Sigmoid colon (tissue), 7 donors: ENCODE data around the gene TMUB2. TPM values are rescaled to one million over a fixed set of nuclear protein-coding genes. Genes with fewer than 3 reads are reported as not detected.
A peak's percentile ranks its signal among the peaks of the same experiment; 100 is the strongest.

ENCODE experiments used
- DNase-seq: peaks from one replicate; pipeline ENCODE4 v3.0.0-alpha.2; 2019
- H3K27ac ChIP-seq, 4 donors: fragments of 200-600 bp; sonication (generic); one replicate each; pipeline ENCODE4 v1.5.1; 2016 to 2019; ENCODE audit warnings: mild to moderate bottlenecking in 1 of 4
- H3K27me3 ChIP-seq, 3 donors: fragments of 200-600 bp; sonication (generic); one replicate each; pipeline ENCODE4 v1.5.1; 2019; ENCODE audit warnings: mild to moderate bottlenecking in 1 of 3
- H3K36me3 ChIP-seq, 4 donors: fragments of 200-600 bp; sonication (generic); one replicate each; pipeline ENCODE4 v1.5.1; 2016 to 2019
- H3K4me1 ChIP-seq, 4 donors: fragments of 200-600 bp; sonication (generic); one replicate each; pipeline ENCODE4 v1.5.1; 2017 to 2019
- H3K4me3 ChIP-seq, 4 donors: fragments of 200-600 bp; sonication (generic); one replicate each; pipeline ENCODE4 v1.5.1; 2017 to 2019; ENCODE audit warnings: mild to moderate bottlenecking in 2 of 4, moderate library complexity in 1 of 4
- H3K9me3 ChIP-seq, 4 donors: fragments of 200-600 bp in 3 of 4; sonication (generic) in 3 of 4; one replicate each; pipeline versions ENCODE4 v1.5.1 to v1.6.1; 2013 to 2019
- EP300 ChIP-seq, 4 donors: sonication (generic); formaldehyde crosslinking; IDR thresholded peaks; one replicate each; pipeline ENCODE4 v1.6.1; 2017; ENCODE audit warnings: antibody characterized with exemption in 4 of 4
- POLR2A ChIP-seq, 2 donors: fragments of 450-650 bp; IDR thresholded peaks; one replicate each; pipeline ENCODE4 v1.6.1; 2016; ENCODE audit warnings: antibody characterized with exemption in 2 of 2, mild to moderate bottlenecking in 2 of 2, moderate library complexity in 2 of 2
- POLR2AphosphoS5 ChIP-seq, 4 donors: sonication (generic); formaldehyde crosslinking; IDR thresholded peaks; one replicate each; pipeline ENCODE4 v1.6.1; 2017; ENCODE audit warnings: antibody characterized with exemption in 4 of 4
- WGBS, 2 donors: extraction: QIAGEN DNeasy Blood & Tissue Kit; methylation state at CpG; one replicate each; pipeline ENCODE4 v1.1.7; 2013; 5-methylcytosine and 5-hydroxymethylcytosine counted together
- intact Hi-C: fragments of 100-400 bp; cut with DNase I; formaldehyde crosslinking; loops from one replicate; pipeline ENCODE4 v1.15.1; 2023
- polyA plus RNA-seq, 3 donors: library from polyadenylated mRNA; stranded (reverse); fragments of 200-250 nt; gene quantifications; one replicate each; pipeline ENCODE4 v1.2.3, GENCODE V29; 2013
- total RNA-seq, 4 donors: library from RNA; depleted of rRNA; stranded (reverse); fragments of >200 nt; gene quantifications; one replicate each; pipeline ENCODE4 v1.1.0, GENCODE V29; 2016
- TF ChIP-seq, protein P1 (sequence below), 4 experiments: fragments of 450-650 bp in 3 of 4; fragments of 200-600 bp in 1 of 4; IDR thresholded peaks; one replicate each; pipeline ENCODE4 v1.5.1; 2016 to 2019; ENCODE audit warnings: antibody characterized with exemption in 4 of 4, mild to moderate bottlenecking in 3 of 4, moderate library complexity in 2 of 4
- donor health status: healthy with polysubstance abuse.
- donor health status: Bipolar disorder and iron deficiency.
- donor health status: healthy.

Gene TMUB2
- total and polyA plus RNA-seq, 7 donors: 19.0 to 41.3 (median 28.8) TPM

DNA sequence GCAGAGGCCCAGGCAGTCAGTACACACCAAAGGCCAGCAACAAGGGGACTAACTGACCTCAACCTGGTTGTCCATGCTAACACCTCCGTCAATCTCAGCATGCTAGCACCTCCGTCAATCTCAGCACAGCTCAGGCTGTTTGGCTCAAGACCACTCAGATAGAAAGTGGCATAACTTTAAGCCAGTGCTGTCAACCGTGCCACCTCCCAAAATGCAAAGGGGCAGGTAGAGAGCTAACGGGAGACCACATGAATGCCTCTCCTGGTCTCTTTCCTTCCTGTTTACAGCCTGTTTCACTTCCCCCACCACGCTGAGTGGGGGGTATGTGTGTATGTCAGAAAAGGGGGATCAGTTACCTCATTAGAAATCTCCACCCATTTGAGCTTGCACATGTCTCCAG lies 29.4 kb downstream of the TMUB2 start:
- H3K4me3 ChIP-seq: no peak overlapping the region
- H3K4me1 ChIP-seq: peaks cover 0 to 46% (median 20%) of the 10 kb centered on the region in 4 donors
- no peak for DNase-seq
- H3K36me3 ChIP-seq: peaks cover 25 to 50% (median 36%) of the 10 kb centered on the region in 4 donors
- no peaks in the 10 kb centered on the region for H3K9me3 ChIP-seq
- intact Hi-C loops: loop anchor here (5.0 to 10.0 kb wide), 2 partner anchors 74 to 289 kb away; partner anchors contain the start of genes GPATCH8 and HROB
- no peaks in the 10 kb centered on the region for H3K27me3 ChIP-seq
- WGBS, 2 donors: 45 to 81% methylated on average over 5 of the region's 5 CpGs
- H3K27ac ChIP-seq: no peak overlapping the region
- TF ChIP-seq EP300 (IDR thresholded peaks at IDR 0.05): no peak
- no peak for TF ChIP-seq POLR2A (IDR thresholded peaks at IDR 0.05)
- TF ChIP-seq, protein P1, sequence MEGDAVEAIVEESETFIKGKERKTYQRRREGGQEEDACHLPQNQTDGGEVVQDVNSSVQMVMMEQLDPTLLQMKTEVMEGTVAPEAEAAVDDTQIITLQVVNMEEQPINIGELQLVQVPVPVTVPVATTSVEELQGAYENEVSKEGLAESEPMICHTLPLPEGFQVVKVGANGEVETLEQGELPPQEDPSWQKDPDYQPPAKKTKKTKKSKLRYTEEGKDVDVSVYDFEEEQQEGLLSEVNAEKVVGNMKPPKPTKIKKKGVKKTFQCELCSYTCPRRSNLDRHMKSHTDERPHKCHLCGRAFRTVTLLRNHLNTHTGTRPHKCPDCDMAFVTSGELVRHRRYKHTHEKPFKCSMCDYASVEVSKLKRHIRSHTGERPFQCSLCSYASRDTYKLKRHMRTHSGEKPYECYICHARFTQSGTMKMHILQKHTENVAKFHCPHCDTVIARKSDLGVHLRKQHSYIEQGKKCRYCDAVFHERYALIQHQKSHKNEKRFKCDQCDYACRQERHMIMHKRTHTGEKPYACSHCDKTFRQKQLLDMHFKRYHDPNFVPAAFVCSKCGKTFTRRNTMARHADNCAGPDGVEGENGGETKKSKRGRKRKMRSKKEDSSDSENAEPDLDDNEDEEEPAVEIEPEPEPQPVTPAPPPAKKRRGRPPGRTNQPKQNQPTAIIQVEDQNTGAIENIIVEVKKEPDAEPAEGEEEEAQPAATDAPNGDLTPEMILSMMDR (IDR thresholded peaks at IDR 0.05): no peak
- TF ChIP-seq POLR2AphosphoS5 (IDR thresholded peaks at IDR 0.05): no peak

DNA sequence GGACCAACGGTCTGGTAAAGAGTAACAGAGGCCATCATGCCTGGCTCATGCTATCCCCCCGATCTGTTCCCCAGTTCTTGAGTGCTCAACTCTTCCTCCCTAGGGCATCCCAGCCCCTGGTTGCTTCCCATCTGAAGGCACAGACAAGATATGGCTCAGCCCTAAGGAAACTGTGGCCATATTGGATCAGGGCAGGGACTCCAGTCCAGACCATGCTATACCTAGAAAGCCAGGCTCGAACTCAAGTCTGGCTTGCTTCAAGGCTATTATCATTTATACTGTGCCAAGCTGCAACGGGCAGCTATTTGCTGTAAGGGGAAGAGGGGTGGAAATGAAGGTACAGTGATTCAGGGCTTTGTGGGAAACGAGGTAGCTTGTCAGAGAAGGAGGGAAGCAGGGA lies 29.9 kb downstream of the TMUB2 start:
- no peak for DNase-seq
- H3K9me3 ChIP-seq: no peaks in the 10 kb centered on the region
- TF ChIP-seq EP300 (IDR thresholded peaks at IDR 0.05): no peak
- no peak for TF ChIP-seq POLR2AphosphoS5 (IDR thresholded peaks at IDR 0.05)
- TF ChIP-seq, protein P1 (IDR thresholded peaks at IDR 0.05): no peak
- TF ChIP-seq POLR2A (IDR thresholded peaks at IDR 0.05): no peak
- H3K4me3 ChIP-seq: no peak overlapping the region
- 62 to 72% methylated on average over 5 of the region's 5 CpGs for WGBS, 2 donors
- intact Hi-C loops: loop anchor here (5.0 to 10.0 kb wide), 2 partner anchors 74 to 288 kb away; partner anchors contain the start of genes GPATCH8 and HROB
- no peaks in the 10 kb centered on the region for H3K27me3 ChIP-seq
- H3K27ac ChIP-seq: no peak overlapping the region
- H3K4me1 ChIP-seq: peaks cover 0 to 40% (median 19%) of the 10 kb centered on the region in 4 donors
- peaks cover 25 to 45% (median 33%) of the 10 kb centered on the region in 4 donors for H3K36me3 ChIP-seq

DNA sequence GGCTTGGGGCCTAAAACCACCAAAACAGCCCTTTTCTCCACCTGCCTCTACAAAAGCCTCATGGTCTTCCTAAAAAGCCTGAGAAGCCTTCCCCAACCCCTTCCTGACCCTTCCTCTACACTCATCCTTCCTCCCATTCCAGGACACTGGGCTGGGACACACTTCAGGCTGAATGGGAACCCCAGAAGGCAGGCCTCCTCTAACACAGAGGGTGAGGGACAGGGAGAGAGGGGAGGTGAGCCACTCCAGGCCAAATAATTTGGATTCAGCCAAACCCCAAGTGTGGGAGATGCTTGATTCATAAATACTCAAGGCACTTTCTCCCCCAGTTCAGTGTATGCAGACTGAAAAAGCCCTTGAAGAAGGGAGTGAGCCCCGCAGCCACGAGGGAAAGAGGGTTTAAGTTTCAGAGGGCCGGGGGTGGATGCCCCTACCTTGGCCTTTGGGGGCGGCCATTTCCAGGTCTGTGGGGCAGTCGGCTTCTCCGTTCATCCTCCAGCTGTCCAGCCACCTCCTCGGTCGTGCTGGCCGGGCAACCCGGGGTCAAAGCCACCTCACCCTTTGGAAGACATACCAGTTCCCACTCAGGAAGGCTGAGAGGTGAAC lies 31.1 kb downstream of the TMUB2 start:
- Histone ChIP-seq H3K4me1 (peaks cover under 1 to 41% (median 25%) of the 10 kb centered on the region in 4 donors), H3K4me3 (peak overlapping the region; percentile 32 to 98 (median 96)), H3K27ac (peak overlapping the region; percentile 99 to 100 (median 100)), H3K9me3 (no peaks in the 10 kb centered on the region), H3K27me3 (no peaks in the 10 kb centered on the region), H3K36me3 (peaks cover 25 to 44% (median 33%) of the 10 kb centered on the region in 4 donors)
- no peak for DNase-seq
- 6 to 7% methylated on average over 10 of the region's 10 CpGs for WGBS, 2 donors
- TF ChIP-seq EP300 (IDR thresholded peaks at IDR 0.05) (no peak), POLR2AphosphoS5 (IDR thresholded peaks at IDR 0.05) (no peak), POLR2A (IDR thresholded peaks at IDR 0.05) (no peak)
- TF ChIP-seq, protein P1 (IDR thresholded peaks at IDR 0.05): no peak
- intact Hi-C loops: loop anchor here (1.0 to 10.0 kb wide), 3 partner anchors 31 to 287 kb away; partner anchors contain the start of genes GPATCH8 and HROB

DNA sequence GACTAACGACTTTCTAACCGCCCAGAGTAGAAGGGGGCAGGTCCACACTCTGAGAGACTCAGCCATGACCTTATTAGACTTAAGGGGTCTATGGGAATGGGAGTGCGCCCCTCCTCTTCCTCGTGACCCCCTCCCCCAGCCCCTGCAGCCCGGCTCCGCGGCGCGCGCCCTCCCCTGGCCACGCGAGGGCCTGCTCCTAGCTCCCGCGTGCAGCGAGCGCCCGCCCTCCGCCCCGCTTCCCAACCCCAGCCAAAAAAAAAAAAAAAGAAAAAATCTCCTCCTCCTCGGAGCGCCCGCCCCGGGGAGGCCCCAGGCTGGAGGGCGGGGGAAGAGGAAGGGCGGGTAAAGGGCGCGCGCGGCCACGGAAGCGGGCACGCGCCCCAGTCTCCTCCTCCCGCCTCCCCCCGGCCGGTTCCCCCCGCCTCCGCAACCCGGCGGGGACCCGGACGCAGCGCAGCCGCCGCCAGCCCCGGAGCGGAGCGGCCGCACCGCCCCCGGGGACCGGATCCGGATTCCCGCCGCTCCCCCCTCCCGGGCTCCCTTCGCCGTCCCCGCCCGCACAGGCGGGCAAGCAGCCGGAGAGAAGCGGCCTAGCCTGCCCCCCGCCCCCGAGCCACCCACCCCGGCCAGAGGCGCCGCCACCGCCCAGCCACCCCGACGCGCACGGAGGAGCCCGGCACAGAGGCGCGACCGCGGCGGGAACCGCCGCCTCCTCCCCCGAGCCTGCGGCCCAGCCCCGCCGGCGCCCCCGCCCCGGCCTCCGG lies 31.8 kb downstream of the TMUB2 start:
- TF ChIP-seq POLR2AphosphoS5 (IDR thresholded peaks at IDR 0.05) (peak; percentile 39 to 81 (median 64)), EP300 (IDR thresholded peaks at IDR 0.05) (no peak), POLR2A (IDR thresholded peaks at IDR 0.05) (no peak)
- TF ChIP-seq, protein P1 (IDR thresholded peaks at IDR 0.05): peak; percentile 29 to 61 (median 51)
- WGBS, 2 donors: 1% methylated on average over 85 to 87 of the region's 89 CpGs
- Histone ChIP-seq H3K36me3 (peaks cover 25 to 38% (median 31%) of the 10 kb centered on the region in 4 donors), H3K27ac (peak overlapping the region; percentile 99 to 100 (median 100)), H3K4me1 (peaks cover 3 to 47% (median 32%) of the 10 kb centered on the region in 4 donors), H3K27me3 (no peaks in the 10 kb centered on the region), H3K9me3 (no peaks in the 10 kb centered on the region), H3K4me3 (peak overlapping the region; percentile 93 to 98 (median 96))
- peak; percentile 95 for DNase-seq
- intact Hi-C loops: loop anchor here (1.0 to 10.0 kb wide), 3 partner anchors 31 to 286 kb away; partner anchors contain the start of genes GPATCH8 and HROB
